Transverse colon (tissue), 4 donors: ENCODE results near the gene RHOT1.

Experiments used
- CTCF ChIP-seq, 5 experiments: fragments of 200-600 bp in 3 of 5; fragments of 450-650 bp in 2 of 5; sonication (generic) in 3 of 5; IDR thresholded peaks; 1 replicate in 2 of 5; 2 replicates in 3 of 5; pipeline ENCODE4 v1.5.1; 2016 to 2017; ENCODE audit warnings: antibody characterized with exemption in 5 of 5, inconsistent platforms in 3 of 5, mild to moderate bottlenecking in 2 of 5, moderate library complexity in 1 of 5
- EP300 ChIP-seq: sonication (generic); formaldehyde crosslinking; IDR thresholded peaks from one replicate; pipeline ENCODE4 v1.6.1; 2017; ENCODE audit warnings: antibody characterized with exemption, low read depth
- POLR2AphosphoS5 ChIP-seq, 3 donors: sonication (generic); formaldehyde crosslinking; IDR thresholded peaks; one replicate each; pipeline ENCODE4 v1.6.1; 2016; ENCODE audit warnings: antibody characterized with exemption in 3 of 3

- no peak for TF ChIP-seq CTCF (IDR thresholded peaks at IDR 0.05)
- no peak for TF ChIP-seq EP300
- TF ChIP-seq POLR2AphosphoS5 (IDR thresholded peaks at IDR 0.05) = no peak
Observed at GRCh38 chr17:32269377-32269776, 127.1 kb downstream of the RHOT1 start.
